ENCODE measurements around the gene ABHD14A.

DNA sequence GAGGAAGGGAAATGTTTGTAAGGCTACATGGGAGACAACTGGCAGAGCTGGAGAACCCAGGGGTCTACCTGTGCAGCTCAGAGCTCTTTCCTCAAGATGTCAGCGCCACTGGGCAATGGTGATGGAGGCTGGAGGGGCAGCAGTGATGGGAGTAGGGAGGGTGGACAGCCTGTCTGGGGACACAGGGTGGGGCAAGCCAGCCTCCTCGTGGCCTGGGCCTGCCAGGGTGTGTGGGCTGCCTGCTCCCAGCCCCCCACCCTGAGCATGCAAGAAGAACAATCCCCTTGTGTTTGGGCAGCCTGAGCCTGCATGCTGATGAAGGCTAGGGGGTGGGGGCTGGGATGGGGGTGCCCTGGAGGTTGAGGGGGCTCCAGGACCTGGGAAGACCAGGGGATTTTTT is 8.8 kb upstream of the ABHD14A start:
- TF ChIP-seq POLR2AphosphoS5 (IDR thresholded peaks at IDR 0.05; ENCODE audit: borderline replicate concordance, low read depth, low read length) (no peak), EZH2 (IDR thresholded peaks at IDR 0.05) (no peak)

Measured in SK-N-MC (cell line).